Stimulated activated CD4-positive, alpha-beta T cell treated with anti-CD3 and anti-CD28 coated beads, Interleukin-2, amount 100 ng/mL, for 4 hours (primary cell): ENCODE data around the gene GFOD1.
A peak's percentile ranks its signal among the peaks of the same experiment; 100 is the strongest.
"Not testable (repeated sequence)": the region's sequence is repeated elsewhere in the genome, so short reads cannot be mapped to it uniquely, and the experiment has no call there.

ENCODE experiments used
- DNase-seq: peaks from one replicate; pipeline ENCODE4 v3.0.0-alpha.2; 2020; ENCODE audit warnings: low read depth

Gene GFOD1

DNA sequence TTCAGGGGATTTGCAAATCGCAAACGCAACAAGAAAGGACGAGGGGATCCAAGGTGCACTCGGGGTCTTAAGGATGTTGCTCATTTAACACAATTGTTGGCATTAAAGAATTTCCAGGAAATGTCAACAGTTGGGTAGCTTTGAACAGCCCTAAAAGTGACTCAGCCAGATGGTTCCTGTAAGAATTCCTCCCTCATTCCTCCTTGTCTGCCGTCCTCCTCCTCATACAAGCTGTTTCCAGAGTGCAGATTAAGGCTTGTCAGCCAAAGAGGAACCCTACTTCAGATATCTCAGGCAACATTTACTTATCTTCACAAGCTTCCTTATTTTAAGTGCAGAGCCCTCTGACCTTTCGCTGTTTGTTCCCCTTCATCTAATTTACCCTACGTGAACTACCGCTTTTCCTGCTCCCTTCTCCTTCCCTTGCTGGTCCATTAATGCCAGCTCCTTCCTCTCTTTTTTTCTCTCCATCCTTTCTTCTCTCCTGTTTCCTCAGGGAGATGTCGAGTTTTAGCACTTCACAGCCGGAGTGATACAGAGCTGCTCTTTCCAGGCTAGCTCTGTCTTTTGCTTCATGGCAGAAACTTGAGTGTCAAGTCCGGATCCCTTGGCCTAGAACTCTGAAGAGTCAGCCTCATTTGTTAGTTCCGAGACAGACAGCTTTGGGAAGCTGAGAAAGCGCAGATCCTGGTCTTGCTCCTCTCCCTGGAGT, 132.9 kb downstream of the GFOD1 start:
- no peak for DNase-seq

DNA sequence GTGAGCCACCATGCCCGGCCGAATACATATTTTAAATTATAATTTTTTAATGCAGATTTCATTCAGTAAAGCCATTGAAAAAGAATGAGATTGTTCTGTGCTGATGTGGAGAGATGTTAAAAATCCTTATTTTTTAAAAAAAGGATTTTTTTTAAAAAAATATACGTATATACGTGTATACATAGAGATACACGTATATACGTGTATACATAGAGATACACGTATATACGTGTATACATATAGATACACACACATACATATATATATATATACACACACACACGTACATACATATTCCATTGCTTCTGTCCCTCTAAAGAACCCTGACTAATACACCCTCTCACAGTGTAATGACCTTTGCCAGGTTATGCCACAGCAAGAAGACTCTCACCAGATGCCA, 135.2 kb downstream of the GFOD1 start:
- DNase-seq = no peak

DNA sequence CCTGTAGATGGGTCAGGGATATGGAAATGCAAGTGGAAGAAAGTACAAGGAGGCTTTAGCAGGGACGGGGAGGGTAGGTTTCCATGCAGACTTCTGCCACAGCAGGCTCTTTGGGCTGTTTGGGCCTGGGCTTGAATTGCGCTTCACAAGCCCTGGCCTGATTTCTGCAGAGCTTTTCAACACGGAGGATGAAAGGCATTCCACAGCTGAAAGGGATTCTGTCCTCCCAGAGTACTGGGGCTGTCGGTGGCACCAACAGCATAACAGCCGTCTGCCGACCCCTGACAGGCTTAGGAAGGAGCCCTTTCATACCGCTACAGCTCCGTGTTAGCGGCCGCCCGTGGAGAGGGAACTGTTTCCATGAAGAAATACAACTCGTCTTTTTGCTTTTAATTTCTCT, 136.1 kb downstream of the GFOD1 start:
- no peak for DNase-seq

DNA sequence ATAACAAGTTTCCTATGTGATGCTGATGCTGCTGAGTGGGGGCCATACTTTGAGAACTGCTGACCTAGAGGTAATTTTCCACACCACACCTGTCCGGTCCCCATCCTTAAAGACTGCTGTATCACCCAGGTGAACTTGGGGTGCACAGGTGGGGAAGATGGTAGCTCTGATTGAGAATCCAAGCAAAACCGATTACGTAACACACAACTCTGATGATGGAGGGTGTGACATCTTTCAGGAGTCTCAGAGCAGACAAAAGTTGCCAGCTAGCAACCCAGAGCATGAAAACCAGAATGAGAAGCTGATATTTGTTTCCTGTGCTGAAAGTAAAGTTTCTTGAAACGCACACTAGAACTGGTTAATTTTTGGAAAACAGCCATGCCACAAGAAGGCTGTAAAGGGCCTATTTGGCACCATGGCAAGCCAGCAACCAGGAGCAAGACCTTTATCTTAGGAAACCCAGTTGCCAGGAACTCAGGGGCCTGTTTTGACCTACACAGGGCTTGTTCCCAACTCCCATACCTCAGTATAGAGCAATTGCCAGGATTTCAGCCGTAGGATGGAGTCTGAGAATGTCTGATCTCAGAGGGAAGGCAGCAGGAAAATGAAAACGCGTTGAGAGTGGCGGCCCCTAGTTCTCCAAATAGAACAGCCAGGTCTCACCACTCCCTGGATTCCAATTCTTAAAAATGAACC, 137.4 kb downstream of the GFOD1 start:
- no peak for DNase-seq

DNA sequence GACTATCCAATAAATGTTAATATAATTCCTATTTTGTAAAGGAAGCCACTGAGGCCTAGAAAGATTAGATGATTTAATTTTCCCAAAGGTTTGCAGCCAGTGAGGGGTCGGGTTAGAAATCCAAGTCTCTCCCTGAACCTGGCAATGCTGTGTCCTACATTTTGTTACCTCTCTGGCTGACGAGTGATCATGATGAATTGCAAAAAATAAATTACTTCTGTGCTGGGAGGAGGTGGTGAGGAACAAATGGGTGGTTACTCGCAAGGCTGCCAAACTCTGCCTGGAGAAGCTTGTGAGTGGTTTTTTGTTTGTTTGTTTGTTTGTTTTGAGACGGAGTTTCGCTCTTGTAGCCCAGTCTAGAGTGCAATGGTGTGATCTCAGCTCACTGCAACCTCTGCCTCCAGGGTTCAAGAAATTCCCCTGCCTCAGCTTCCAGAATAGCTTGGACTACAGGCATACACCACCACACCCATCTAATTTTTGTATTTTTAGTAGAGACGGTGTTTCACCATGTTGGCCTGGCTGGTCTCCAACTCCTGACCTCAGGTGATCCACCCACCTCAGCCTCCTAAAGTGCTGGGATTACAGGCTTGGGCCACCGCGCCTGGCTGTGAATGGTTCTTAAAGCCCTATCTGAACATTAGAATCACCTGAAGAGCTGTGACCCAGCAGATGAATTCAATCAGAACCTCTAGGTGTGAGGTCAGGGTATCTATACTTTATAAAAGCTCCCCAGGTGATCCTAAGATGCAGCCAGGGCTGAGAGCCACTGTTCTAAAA, 138.9 kb downstream of the GFOD1 start:
- no peak for DNase-seq

DNA sequence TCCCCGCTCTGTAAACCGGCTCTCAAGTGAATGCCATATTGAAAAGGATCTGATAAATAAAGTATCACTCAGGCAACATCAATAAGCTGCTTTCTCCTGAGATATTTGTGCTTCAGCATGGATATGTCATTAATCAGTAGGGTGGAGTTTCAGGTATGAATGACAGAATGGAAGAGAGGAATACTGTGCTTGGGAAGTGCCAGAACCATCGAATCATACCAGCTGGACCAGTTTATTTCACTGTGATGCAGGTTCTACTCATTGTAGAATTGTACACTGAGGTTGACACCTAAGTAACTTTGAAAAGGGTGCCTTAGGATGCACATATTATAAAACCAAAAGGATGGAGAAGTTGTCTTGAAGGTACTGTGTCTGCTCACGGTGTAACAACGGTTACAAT, 141.2 kb downstream of the GFOD1 start:
- DNase-seq = no peak

DNA sequence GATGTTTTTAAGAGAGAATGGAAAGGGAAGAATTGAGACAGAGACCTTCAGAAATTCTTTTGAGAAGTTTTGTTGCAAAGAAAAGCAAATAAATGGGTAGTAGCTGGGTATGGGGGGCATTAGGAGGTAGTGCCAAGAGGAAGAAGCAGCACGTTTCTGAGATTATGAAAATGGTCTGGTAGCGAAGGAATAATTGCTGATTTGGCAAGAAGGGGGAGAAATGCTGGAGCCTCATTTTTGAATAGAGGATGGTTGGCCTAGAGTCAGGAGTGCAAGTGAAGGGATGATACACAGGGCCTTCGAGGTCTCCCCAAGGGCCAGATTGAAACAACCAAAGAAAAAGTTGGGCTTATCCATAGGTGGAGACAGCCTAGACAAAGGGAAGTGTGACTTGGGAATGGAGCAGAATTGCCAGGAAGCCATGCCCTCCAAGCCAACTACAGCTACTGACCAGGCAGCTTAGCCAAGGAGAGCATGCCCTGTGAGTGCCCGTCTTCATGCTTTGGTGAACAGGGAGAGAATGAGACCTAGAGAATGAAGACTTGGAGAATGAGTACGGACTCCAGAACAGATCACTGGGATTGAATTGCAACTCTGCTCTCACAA, 144.9 kb downstream of the GFOD1 start:
- no peak for DNase-seq

DNA sequence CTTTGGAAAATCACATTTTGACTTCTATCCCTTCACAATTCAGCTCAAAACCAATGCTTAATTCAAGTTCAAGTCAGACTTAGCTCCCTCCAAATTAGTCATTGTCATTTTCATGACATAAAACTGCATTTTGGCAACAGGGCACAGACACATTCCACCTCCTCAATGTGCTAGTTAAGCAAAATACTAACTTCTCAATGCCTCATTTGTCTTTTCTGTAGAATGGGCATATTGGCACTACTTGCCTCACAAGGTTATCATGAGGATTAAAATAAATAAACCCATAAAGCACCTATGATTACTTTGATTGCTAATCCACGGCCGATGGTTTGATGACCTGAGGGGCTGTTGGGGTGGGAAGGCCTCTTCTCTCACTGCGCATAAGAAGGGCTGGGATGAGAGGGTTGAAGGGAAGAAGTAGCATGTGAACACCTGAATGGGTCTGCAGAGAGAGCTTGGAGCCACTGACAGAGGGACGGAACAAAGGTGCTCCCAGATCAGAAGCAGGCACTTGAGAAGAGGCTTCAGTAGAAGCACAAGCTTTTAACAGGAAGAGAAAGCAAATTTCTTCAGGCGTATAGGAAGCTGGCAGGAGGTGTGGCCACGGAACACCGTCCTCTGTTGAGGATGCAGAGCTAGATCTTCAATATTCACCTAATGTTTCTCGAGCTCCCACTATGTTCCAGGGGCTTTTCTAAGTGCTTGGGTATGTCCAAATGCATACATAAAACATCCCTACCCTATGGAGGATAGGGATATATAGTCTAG, 147.4 kb downstream of the GFOD1 start:
- no peak for DNase-seq

DNA sequence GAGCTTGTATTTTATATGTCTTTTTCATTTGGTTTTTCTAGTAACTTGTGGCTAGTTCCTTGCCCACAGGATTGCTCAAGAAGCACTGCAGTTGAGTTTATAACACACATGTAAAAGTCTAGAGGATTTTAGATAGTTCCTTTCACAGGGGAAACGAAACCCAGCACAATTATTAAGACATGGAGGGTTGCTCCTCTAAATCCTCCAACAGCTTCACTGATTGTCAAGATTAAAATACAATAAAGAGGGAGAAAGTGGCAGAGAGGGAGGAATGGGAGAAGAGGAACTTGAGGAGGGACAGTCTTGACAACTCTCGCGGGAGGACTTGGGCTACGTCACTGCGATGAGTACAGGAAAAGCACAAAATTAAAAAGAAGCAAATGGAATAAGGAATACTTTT, 149.4 kb downstream of the GFOD1 start:
- no peak for DNase-seq

DNA sequence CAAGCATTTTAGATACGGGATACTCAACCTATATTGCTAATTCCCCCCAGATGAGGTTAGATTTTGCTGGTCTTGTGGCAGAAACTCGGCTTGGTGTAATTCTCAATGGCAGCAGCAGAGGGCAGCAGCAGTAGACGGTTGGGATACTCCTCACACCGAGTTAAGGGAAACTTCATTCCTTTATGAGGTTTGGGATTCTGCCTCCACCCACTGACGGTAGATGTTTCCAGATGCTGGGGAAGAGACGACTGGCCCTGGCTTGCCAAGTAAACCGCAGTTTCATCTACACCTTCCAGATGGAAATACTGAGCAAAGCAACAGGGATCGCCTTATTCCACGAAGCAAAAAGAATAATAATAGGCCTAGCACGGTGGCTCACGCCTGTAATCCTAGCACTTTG, 150.8 kb downstream of the GFOD1 start:
- peak; percentile 68 for DNase-seq

DNA sequence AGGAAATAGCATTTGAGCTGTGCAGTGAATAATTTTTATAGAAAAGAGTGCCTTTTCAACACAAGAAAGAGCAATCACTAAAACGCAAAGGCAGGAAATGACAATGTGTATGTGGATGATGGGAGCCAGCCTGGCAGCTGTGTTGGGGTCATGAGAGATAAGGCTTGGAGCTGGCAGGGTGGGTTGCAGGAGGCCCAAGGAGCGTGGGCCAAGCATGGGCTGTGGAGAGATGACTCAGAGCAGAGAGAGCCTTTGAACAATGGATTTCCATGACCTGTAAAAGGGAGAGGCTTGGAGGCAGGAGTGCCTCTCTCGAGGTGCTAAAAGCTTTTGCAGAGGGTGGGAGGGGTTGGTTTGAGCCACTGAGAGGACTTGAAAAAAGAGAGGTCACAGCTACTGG, 152.4 kb downstream of the GFOD1 start:
- DNase-seq = no peak

DNA sequence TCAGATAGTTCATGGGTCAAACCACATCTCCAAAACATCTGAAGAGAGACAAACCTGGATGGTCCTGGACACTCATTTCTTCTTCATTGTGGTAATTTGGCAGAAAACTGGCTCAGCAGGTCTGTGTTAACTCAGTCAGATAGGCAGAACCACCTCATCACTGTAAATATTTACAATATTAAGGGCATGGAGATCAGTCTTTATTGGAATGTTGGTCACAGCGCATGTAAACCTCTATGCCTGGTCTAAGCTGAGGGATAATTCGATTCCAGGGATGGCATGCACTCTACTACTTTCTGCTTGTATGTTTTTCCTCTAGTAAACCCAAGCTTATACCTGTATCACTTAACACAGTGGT, 155.1 kb downstream of the GFOD1 start:
- no peak for DNase-seq

DNA sequence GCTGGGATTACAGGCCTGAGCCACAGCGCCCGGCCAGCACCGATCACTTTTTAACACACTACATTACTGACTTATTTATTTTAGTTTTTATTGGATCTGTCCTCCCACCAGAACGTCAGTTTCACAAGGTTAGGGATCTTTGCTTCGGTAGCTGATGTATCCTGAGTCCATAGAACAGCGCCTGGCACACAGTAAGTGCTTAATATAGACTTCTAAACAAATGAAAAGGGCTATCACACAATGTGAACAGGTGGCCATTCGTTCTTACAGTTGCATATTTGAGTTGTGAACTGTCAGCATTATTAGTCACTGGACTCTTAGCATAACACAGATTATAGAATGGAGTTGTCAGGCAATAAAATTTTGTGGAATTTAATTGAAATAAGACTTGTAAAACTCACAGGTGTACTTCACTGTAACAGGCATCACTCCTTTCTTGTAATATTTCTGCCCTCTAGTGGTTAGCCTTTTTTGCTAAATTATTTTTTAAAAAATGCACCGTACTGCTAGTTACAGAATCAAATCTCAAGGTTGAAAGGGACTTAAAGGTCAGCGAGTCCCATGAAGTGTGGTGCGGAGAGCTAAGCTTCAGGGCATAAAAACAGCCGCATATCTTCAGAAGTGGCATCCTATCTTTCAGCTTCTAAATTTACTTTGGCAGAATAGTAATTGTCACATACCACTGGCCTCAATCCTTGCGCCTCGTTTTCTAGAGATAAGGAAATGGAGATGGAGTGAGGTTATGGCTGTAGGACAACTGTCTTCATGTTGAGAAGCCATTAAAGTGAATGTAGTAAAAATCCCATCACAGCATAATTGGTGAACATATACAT, 155.7 kb downstream of the GFOD1 start:
- DNase-seq = no peak

DNA sequence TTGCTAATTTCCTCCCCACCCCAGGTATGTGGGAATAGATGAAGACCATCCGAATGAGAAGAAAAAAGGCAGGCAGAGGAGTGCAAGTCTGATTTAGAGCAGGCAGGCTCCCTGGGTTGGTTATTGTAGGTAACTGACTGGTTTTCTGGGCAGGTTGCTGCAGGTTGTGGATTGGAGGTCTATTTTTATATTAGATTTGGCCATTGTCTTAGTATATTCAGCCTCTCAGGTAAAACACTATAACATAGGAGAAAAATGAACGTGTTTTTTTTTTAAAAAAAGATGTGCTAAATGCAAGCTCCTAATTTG, 158.6 kb downstream of the GFOD1 start:
- DNase-seq = no peak

DNA sequence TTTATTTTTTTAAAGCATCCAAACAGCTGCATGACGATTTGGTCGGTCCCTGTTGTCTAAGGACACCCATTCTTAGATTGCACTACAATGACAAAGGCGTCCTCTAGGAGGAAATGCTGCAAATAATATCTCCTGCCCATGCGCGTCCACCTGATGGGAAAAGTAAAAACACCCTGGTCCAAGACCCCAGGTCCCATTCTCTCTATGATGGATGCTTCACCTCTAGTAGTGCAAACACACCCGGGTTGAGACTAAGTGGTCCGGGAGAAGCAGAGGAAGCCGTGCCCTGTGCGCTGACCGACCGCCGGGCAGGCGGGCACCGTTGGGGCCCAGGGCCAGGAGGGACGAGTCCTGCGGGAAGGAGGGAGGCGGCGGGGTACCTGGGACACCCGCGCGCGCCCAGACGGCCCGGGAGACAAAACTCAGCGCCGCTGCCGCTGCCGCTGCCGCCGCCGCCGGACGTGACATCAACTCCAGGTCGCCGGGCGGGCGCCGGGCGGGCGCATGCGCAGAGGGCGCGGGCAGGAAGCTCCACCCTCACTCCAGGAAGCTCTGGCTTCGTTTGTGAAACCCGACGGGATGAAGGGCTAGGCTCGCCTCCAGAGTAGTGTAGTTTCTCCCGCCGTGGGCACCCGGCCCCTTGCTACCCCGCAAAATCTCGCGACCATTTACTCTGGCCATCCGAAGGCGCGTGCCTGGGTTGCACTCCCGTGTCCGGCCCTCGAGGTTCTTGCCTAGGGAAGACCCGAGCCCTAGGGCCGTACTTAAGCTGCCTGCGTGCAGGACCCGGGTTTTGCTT, 159.1 kb downstream of the GFOD1 start, which contains the start of gene TBC1D7:
Gene TBC1D7 (minus strand): TSS at position 462 of the 799 bp plus-strand sequence. CDS start 1,639 bp downstream, outside the sequence.
- DNase-seq = peak; percentile 89

DNA sequence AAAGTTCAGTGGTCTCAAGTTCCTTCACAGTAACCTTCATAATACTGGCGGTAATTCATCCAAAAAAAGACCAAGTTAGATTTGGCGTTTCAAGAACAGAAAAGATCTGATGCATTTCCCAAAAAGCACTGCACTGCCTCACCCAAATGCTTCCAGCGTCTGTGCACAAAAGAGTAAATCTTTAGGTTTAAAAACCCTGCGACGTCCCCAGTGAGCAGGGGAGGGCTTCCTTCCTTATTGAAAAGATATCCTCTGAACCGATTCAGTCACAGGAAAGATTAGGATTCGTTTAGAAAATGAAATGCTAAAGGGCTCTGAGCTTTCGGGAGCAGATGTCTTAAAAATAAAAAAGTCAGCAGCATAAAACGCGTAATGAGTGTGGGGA, 159.7 kb downstream of the GFOD1 start:
- DNase-seq = no peak

DNA sequence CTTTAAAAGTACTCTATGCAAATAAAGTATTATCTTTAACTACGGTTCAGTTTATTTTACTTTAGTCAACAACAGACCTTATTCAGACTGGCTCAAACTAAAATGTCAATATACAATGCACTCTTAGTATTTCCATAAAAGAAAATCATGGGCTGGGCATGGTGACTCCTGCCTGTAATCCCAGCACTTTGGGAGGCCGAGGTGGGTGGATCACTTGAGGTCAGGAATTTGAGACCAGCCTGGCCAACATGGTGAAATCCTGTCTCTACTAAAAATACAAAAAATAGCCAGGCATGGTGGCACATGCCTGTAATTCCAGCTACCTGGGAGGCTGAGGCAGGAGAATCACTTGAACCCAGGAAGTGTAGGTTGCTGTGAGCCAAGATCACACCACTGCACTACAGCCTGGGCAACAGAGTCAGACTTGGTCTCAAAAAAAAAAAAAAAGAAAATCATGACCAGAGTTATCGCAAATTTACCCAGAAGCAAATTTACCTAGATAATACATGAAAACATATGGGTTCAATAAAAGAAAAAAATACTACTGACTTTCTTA, 161.3 kb downstream of the GFOD1 start:
- not testable (repeated sequence) for DNase-seq

DNA sequence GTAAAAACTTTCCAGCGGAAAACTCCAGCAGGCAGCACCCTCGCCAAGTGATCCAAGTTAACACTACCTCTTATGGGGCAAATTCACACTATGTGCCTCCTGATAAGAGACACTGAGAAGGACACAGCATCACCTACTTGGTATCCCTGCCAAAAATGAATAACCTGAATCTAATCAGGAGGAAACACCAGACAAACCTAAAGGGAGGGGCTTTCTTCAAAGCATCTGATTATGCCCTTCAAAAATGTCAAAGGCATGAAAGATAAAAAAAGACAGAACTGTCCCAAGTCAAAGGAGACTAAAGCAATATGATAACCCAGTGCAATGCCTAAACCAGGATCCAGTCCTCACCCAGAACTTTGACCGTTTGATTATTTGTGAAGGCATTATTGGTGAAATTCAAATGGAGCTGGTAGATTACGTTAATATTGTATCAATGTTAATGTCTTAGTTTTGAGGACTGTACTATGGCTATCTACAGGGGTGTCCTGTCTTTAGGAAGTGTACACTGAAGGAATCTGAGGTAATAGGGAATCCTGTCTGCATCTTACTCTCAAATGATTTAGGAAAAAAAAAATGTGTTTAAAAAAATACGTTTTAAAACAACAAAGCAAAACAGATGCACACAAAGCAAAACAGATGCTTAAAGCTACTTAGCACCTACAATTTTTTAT, 167.4 kb downstream of the GFOD1 start:
- DNase-seq = no peak

DNA sequence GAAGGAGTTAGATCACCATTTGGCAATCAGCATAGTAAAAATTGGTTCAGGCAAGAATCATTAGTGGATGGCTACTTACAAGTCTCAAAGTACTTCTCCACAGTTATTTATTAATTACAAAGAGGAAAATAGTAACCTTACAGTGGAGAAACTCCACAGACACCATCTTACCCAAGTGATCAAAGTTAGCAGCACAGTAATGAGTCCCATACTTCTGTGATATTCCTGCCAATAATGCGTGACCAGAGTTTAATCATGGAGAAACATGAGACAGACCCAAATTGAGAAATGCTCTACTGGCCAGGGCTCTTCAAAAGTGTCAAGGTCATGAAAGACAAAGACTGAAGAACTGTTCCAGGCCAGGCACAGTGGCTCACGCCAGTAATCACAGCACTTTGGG, 168.6 kb downstream of the GFOD1 start:
- DNase-seq = no peak
